Motor neuron (in vitro differentiated cells): Measurements from ENCODE around the gene RNF144B. TPM values are rescaled to one million over a fixed set of nuclear protein-coding genes. Genes with fewer than 3 reads are reported as not detected.

ENCODE experiments used
- ATAC-seq, 8 experiments: fragments of 200-7000 bp; cut with Tn5 transposase; replicated peaks in 6 of 8; 2 replicates each; pipeline ENCODE4 v1.8.0; 2021; ENCODE audit warnings: mild to moderate bottlenecking in 8 of 8, moderate library complexity in 8 of 8
- H3K27ac ChIP-seq, 2 donors: fragments of 250-450 bp; sonication (Bioruptor Pico); 2 replicates each; pipeline ENCODE4 v1.9.0; 2021; ENCODE audit warnings: antibody characterized with exemption in 2 of 2, mild to moderate bottlenecking in 2 of 2, moderate library complexity in 1 of 2
- H3K4me1 ChIP-seq, 2 donors: fragments of 250-450 bp; sonication (Bioruptor Pico); replicated peaks in 1 of 2; 2 replicates each; pipeline ENCODE4 v1.6.1; 2021; ENCODE audit warnings: antibody characterized with exemption in 2 of 2, mild to moderate bottlenecking in 2 of 2, moderate library complexity in 1 of 2
- H3K4me3 ChIP-seq, 5 donors: fragments of 250-450 bp; sonication (Bioruptor Pico); 2 replicates each; pipeline ENCODE4 v1.9.0; 2021; ENCODE audit warnings: antibody characterized with exemption in 5 of 5, mild to moderate bottlenecking in 5 of 5, moderate library complexity in 4 of 5
- WGBS, 10 experiments: fragments of 450-650 bp; shearing (Covaris generic); methylation state at CpG; one replicate each; pipeline ENCODE4 v1.0.0; 2022; 5-methylcytosine and 5-hydroxymethylcytosine counted together
- in situ Hi-C, 9 experiments: fragments of 400-800 bp; cut with MboI; loops; one replicate each; pipeline ENCODE4 v1.15.0; 2021; ENCODE audit warnings: low sequenced_read_pairs in 9 of 9, low pct_unique_long_range_greater_than_20kb in 2 of 9; ENCODE audit not compliant: unreplicated experiment in 9 of 9
- total RNA-seq, 8 experiments: library from RNA; unstranded; fragments of 300-600 nt; gene quantifications; 2 replicates each; pipeline versions ENCODE4 v1.2.3 to v1.2.4, GENCODE V29; 2022

RNF144B gene
- total RNA-seq, 8 experiments from 2014 or later = 0.11 to 6.2 (median 0.51) TPM

- H3K27ac ChIP-seq = no peak overlapping the region
- in situ Hi-C loops = no loop called here
- no peak for ATAC-seq
- 40 to 100% (median 82%) methylated on average over 1 to 2 of the region's 2 CpGs; no CpG with 5 or more reads in 4 of the 10 experiments for WGBS, 10 experiments
- H3K4me3 ChIP-seq = no peak overlapping the region
- H3K4me1 ChIP-seq = peaks cover 3 to 17% of the 10 kb centered on the region in 2 donors
Observed at GRCh38 chr6:18383441-18383840, 3.7 kb upstream of the RNF144B start.

- Histone ChIP-seq H3K4me3 (no peak overlapping the region), H3K27ac (no peak overlapping the region), H3K4me1 (peaks cover 0 to 11% of the 10 kb centered on the region in 2 donors)
- 92 to 100% (median 100%) methylated on average over 1 to 4 of the region's 4 CpGs; no CpG with 5 or more reads in 2 of the 10 experiments for WGBS, 10 experiments
- ATAC-seq = no peak
- in situ Hi-C loops = no loop called here
Observed at GRCh38 chr6:18384621-18385020, 2.5 kb upstream of the RNF144B start.

GRCh38 chr6:18386298-18386976, 713 bp upstream of the RNF144B start:
- ATAC-seq = peak in 1 of 8 experiments; percentile 20
- WGBS, 10 experiments = 40 to 91% (median 65%) methylated on average over 1 to 6 of the region's 6 CpGs
- in situ Hi-C loops = no loop called here
- Histone ChIP-seq H3K27ac (no peak overlapping the region), H3K4me3 (peak overlapping the region in 1 of 5 donors; percentile 34), H3K4me1 (peaks cover 0 to 5% of the 10 kb centered on the region in 2 donors)

GRCh38 chr6:18388271-18388670, 1.1 kb downstream of the RNF144B start:
- 20 to 100% (median 68%) methylated on average over 2 to 3 of the region's 3 CpGs; no CpG with 5 or more reads in 2 of the 10 experiments for WGBS, 10 experiments
- no peak for ATAC-seq
- in situ Hi-C loops = no loop called here
- Histone ChIP-seq H3K4me3 (peak overlapping the region in 1 of 5 donors; percentile 7), H3K4me1 (no peaks in the 10 kb centered on the region), H3K27ac (no peak overlapping the region)

- in situ Hi-C loops = no loop called here
- H3K4me1 ChIP-seq = no peaks in the 10 kb centered on the region
- no peak overlapping the region for H3K27ac ChIP-seq
- no peak overlapping the region for H3K4me3 ChIP-seq
- ATAC-seq = peak in 1 of 8 experiments; percentile 9
- 0 to 80% (median 40%) methylated on average over 1 of the region's 1 CpG; no CpG with 5 or more reads in 3 of the 10 experiments for WGBS, 10 experiments
Observed at GRCh38 chr6:18388942-18389341, 1.8 kb downstream of the RNF144B start.

GRCh38 chr6:18389479-18389878, 2.3 kb downstream of the RNF144B start:
- Histone ChIP-seq H3K4me1 (no peaks in the 10 kb centered on the region), H3K4me3 (no peak overlapping the region), H3K27ac (no peak overlapping the region)
- ATAC-seq = no peak
- 0 to 70% (median 33%) methylated on average over 1 to 2 of the region's 2 CpGs; no CpG with 5 or more reads in 3 of the 10 experiments for WGBS, 10 experiments
- in situ Hi-C loops = no loop called here

- 33 to 86% (median 65%) methylated on average over 1 to 2 of the region's 2 CpGs; no CpG with 5 or more reads in 4 of the 10 experiments for WGBS, 10 experiments
- H3K4me1 ChIP-seq = no peaks in the 10 kb centered on the region
- ATAC-seq = no peak
- in situ Hi-C loops = no loop called here
- no peak overlapping the region for H3K4me3 ChIP-seq
- H3K27ac ChIP-seq = no peak overlapping the region
Observed at GRCh38 chr6:18390476-18390875, 3.3 kb downstream of the RNF144B start.

GRCh38 chr6:18391023-18391422, 3.9 kb downstream of the RNF144B start:
- no peak for ATAC-seq

GRCh38 chr6:18392346-18392877, 5.3 kb downstream of the RNF144B start:
- 69 to 100% (median 89%) methylated on average over 1 to 2 of the region's 2 CpGs; no CpG with 5 or more reads in 1 of the 10 experiments for WGBS, 10 experiments
- no peaks in the 10 kb centered on the region for H3K4me1 ChIP-seq
- in situ Hi-C loops = no loop called here
- no peak overlapping the region for H3K4me3 ChIP-seq
- ATAC-seq = no peak
- H3K27ac ChIP-seq = no peak overlapping the region

More at GRCh38 chr6:18391023-18391422, 3.9 kb downstream of the RNF144B start:
- in situ Hi-C loops = no loop called here
- H3K4me1 ChIP-seq = no peaks in the 10 kb centered on the region
- no peak overlapping the region for H3K4me3 ChIP-seq
- WGBS, 10 experiments = 79 to 100% (median 91%) methylated on average over 1 to 3 of the region's 3 CpGs
- H3K27ac ChIP-seq = no peak overlapping the region

- Histone ChIP-seq H3K4me3 (no peak overlapping the region), H3K4me1 (no peaks in the 10 kb centered on the region), H3K27ac (no peak overlapping the region)
- WGBS, 10 experiments = 65 to 100% (median 82%) methylated on average over 1 to 2 of the region's 2 CpGs
- peak in 1 of 8 experiments; percentile 9 for ATAC-seq
- in situ Hi-C loops = no loop called here
Observed at GRCh38 chr6:18393698-18394097, 6.5 kb downstream of the RNF144B start.

- no peak for ATAC-seq
Observed at GRCh38 chr6:18395177-18395855, 8.2 kb downstream of the RNF144B start.

GRCh38 chr6:18395856-18396197, 8.7 kb downstream of the RNF144B start:
- no peak for ATAC-seq
- WGBS, 10 experiments = 42 to 100% (median 88%) methylated on average over 1 of the region's 1 CpG
- Histone ChIP-seq H3K4me3 (no peak overlapping the region), H3K27ac (no peak overlapping the region), H3K4me1 (no peaks in the 10 kb centered on the region)
- in situ Hi-C loops = no loop called here

More at GRCh38 chr6:18395177-18395855, 8.2 kb downstream of the RNF144B start:
- Histone ChIP-seq H3K27ac (no peak overlapping the region), H3K4me3 (no peak overlapping the region), H3K4me1 (no peaks in the 10 kb centered on the region)
- WGBS, 10 experiments = 0 to 54% (median 22%) methylated on average over 1 to 2 of the region's 2 CpGs; no CpG with 5 or more reads in 2 of the 10 experiments
- in situ Hi-C loops = no loop called here

GRCh38 chr6:18397701-18398100, 10.6 kb downstream of the RNF144B start:
- Histone ChIP-seq H3K27ac (no peak overlapping the region), H3K4me3 (no peak overlapping the region), H3K4me1 (no peaks in the 10 kb centered on the region)
- WGBS, 10 experiments = 20 to 100% (median 75%) methylated on average over 1 to 6 of the region's 6 CpGs; no CpG with 5 or more reads in 3 of the 10 experiments
- in situ Hi-C loops = no loop called here
- ATAC-seq = no peak
